Activated CD4-positive, alpha-beta T cell treated with anti-CD3 and anti-CD28 coated beads, Interleukin-2, Interleukin-6, amounts not matched to agents 100 ng/mL and 50 ng/mL, durations not matched to agents 16 hours and 8 hours (primary cell): Measurements from ENCODE around the gene ATP2A3.

ENCODE experiments used
- DNase-seq: peaks from one replicate; pipeline ENCODE4 v3.0.0-alpha.2; 2020

ATP2A3 gene

GRCh38 chr17:3972281-3972731, 8.1 kb upstream of the ATP2A3 start:
- DNase-seq: no peak

DNA sequence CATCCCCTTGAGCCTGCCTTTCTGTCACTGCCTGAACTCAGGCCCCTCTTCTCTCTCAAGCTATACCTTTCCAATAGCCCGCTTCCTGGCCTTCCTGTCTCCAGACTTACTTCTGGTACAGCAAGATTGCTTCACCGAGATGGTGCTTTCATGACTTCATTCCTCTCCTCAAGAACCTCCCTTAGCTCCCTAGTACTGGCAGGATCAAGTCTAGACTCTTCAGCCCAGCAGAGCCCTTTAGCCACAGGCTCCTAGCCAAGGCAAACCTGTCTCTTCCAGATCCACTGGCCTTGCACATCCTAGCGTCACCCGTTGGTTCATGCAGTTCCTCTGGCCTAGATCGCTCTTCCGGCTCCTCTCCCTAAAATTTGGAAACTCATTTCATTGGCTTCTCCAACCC, 6.4 kb upstream of the ATP2A3 start:
- no peak for DNase-seq

GRCh38 chr17:3969963-3970362, 5.7 kb upstream of the ATP2A3 start:
- DNase-seq: no peak

DNA sequence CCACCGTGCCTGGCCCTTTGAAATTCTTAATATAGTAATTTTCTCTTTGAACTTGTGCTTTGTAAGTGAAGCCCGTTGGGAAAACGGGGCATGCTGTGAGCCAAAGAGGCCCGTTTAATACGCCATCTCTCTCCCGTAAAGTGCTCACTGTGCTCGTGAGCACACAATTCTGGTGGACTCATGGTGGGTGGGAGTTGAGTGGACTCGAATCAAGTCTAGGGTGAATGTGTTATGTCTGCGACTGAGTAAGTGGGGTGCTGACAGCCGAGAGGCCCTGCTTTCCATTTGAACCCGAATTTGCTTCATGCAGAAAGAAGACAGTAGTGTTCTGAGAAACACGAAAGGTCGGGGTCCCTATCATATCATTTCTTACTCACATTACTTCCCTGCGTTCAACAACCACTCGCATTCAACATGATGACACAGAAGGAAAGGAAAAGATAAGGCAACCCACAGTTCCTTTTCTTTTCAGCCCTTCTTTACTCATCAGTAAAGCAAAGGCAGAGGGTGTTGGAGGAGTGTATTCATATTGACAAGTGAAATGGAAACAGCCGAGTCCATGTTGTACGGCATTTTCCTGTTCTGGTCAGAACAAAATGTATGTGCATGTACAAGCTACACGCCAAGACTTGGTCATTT, 4.8 kb upstream of the ATP2A3 start:
- no peak for DNase-seq

GRCh38 chr17:3968015-3968414, 3.8 kb upstream of the ATP2A3 start:
- no peak for DNase-seq

GRCh38 chr17:3966720-3967363, 2.6 kb upstream of the ATP2A3 start:
- DNase-seq: no peak

DNA sequence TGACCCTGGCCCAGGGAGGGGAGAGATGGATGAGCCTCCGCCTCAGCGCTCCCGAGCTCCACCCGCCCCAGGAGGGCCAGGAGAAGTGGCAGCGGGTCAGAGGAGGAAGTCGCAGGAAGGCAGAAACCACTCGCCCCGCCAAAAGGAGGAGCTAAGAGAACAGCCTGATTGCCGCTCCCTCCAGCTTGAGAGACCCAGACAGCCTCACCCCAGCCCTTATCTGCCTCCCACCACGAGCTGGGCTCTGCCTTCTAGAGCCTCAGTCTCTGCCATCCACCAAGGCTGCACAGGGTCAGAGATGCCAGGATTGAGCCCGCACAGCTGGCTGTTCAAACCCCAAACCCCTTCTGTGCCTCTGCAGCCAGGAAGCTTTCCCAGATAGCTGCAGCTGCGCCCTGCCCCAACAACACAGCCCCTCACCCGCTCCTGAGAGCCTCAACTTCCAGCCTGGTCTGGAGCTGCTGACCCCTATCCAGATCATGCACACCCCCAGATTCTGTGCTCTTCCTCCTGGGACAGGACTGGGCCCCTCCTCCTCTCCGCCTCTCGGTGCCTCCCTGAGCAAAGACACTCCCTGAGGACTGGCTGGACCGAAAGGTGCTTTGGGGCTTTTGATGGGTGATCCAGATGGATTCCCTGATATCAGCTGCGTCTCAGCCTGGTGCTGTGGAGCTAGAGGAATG, 1.0 kb upstream of the ATP2A3 start:
- peak; percentile 86 for DNase-seq

DNA sequence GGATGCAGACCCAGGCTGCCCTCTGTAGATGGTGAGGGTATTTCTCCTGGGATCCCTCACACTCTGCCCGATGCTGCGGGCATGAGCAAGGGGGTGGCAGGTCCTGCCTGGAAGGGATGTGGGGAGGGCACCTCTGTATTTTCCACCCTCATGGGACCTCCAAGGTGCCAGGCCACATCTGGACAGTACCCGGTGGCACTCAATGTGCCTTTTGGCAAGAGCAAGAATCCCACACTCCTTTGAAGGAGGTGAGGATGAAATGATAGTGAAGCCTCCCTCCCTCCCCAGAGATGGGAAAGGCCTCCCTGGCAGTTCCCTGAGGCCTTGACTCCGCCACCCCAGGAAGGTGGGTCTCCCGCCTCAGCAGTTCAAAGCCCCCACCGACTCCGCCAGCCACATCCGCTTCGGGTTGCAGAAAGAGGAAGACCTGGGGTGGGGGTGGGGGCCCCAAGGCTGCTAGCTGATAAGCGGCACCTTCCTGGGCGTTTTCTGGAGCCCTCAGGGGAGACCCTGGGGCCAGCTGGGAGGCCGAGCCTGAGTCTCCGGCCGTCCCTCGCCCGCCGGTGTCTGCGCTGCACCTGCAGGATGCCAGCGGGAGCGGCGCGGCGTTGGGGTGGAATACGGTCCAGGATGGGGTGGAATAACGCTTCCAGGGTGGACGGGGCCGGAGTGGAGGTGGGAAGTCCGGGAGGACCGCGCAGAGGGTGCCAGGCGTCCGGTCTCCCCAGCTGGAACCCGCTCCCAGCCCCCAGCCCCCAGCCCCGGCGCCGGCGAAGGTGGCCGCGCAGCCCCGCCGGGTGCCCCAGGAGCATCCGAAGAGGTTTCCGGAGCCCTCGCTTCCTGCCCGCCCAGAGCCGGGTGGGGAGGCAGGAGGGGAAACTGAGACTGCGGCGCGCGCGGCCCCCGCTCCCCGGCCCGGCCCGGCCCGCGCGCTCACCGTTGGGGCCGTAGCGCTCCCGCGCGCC, 718 bp downstream of the ATP2A3 start:
- DNase-seq: peak; percentile 71

DNA sequence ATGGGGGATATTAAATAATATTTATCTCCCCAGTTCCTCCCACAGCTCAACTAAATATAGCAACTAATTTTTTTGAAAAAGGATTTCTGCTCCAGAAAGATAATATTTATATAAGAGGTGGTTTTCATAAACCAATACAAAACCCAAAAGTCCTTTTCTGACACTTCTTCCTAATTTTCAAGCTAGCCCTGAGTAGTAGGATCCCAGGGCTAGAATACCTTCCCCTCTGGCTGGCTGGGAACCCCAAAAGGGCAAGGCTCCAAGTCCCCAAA, 1.3 kb downstream of the ATP2A3 start:
- DNase-seq: no peak

DNA sequence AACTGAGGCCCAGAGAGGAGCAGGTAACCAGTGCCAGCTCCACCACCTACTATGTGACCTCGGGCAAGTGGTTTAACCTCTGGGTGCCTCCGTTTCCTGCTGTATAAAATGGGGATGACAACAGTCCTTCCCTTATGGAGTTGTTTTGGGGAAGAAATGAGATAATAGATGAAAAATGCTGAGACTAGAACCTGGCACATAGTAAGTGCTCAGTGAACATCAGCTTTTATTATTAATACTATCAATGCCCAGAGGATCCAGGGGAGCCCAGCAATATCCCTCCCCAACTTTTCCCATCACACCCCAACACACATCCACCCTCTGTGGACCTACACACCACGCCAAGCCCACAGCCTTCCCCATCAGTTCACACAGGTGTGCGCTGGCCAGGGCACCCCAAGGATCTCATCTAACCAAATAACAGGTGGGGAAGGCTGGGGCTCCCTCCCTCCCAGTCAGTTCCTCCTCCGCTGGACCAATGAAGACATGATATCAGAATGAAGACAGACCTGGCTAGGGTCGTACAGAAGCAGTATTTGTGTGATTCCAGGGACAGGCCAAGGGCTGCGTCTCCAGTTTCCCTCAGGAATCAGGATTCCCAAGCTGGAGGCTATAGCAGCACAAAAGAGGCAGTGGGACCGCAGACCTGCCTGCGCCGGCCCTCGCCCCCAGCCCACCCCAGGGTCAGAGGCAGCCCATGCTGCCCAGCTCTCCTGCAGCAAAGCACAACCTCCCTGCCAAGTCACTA, 1.8 kb downstream of the ATP2A3 start:
- DNase-seq: no peak

- DNase-seq: peak; percentile 34
Measured at GRCh38 chr17:3961564-3962047, 2.6 kb downstream of the ATP2A3 start.

GRCh38 chr17:3960764-3961163, 3.5 kb downstream of the ATP2A3 start:
- DNase-seq: no peak

GRCh38 chr17:3959921-3960601, 4.2 kb downstream of the ATP2A3 start:
- DNase-seq: no peak

GRCh38 chr17:3959295-3959899, 4.8 kb downstream of the ATP2A3 start:
- no peak for DNase-seq

- no peak for DNase-seq
Measured at GRCh38 chr17:3957735-3958599, 6.3 kb downstream of the ATP2A3 start.

GRCh38 chr17:3956983-3957382, 7.3 kb downstream of the ATP2A3 start:
- DNase-seq: no peak

DNA sequence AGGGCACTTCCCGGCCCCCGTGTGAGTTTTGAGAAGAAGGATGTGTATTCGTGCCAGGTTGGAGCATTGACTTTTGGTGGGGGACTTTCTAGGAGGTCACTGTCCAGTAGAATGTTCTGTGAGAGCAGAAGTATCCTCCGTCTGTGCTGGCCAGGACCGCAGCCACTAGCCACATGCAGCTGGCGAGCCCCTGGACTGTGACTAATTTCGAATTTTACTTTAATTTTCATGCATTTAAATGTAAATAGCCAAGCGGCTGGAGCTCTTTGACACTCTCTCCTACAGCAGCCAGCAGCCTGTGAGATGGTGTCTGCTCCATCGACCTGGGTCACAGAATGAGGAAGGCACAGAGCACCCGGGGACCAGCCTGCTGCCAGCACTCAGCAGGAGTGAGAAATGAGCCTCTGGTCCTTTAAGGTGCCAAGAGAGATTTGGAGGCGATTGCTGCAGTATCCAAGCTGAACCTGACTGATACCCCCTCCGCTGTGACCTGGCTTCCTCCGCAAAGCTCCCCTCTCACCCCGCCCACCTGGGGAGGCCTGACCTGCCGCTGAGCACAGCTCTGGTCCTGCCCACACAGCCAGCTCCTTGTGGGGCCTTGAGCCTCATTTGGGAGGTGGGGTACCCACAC, 7.8 kb downstream of the ATP2A3 start:
- no peak for DNase-seq

GRCh38 chr17:3955673-3955988, 8.6 kb downstream of the ATP2A3 start:
- DNase-seq: no peak

DNA sequence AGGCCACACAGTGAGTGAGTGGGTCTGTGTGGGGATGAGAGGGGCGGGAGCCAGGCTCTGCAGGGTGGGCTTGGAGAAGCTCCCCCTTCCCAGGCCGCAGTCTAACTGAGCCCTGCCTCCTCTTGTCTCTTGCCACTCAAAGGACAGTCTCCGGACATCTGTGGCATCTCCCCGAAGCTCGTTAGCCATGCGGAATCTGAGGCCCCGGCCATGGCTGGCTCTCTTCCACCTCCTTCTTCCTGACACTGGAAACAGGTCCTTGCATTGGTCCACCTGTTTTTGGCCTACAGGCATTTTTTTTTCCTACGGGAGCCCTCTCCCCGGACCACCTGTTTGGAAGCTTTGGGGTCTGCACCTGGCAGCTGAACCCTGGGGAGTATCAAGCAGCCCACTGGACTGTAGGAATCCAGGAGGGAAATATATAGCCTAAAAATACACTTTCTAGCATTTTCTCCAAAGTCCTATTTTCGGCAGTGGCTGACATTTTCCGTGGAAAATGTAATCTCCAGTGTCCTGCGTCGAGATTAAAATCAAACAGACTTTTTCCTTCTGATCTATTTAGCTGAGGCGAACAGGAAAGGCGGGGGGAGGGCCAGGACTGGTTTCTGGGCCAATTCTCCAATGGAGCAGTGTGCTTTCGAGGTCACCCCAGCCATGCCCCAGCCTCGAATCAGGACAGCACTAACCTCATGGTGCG, 9.1 kb downstream of the ATP2A3 start:
- no peak for DNase-seq
